ENCODE data around the gene TRAFD1. TPM values are rescaled to one million over a fixed set of nuclear protein-coding genes. Genes with fewer than 3 reads are reported as not detected.

TRAFD1 gene
- polyA plus RNA-seq, 1 donor from 2014 or later: 75.6 TPM

- no peak overlapping the region for H2AFZ ChIP-seq (ENCODE audit: low read depth, low read length)
- no peaks in the 10 kb centered on the region for H4K20me1 ChIP-seq (ENCODE audit: insufficient read depth)
- H3K27me3 ChIP-seq (ENCODE audit: insufficient read depth, low read depth, low read length): no peaks in the 10 kb centered on the region
- H3K4me3 ChIP-seq (ENCODE audit: low read length): peak overlapping the region; percentile 96
- H3K4me2 ChIP-seq (ENCODE audit: low read length): peak overlapping the region; percentile 49
- no peak overlapping the region for H3K9ac ChIP-seq (ENCODE audit: low read length)
- TF ChIP-seq TAF1 (IDR thresholded peaks at IDR 0.05; ENCODE audit: low read depth): no peak
- H3K79me2 ChIP-seq (replicated peaks; ENCODE audit: insufficient read depth, low read length): peaks cover 12% of the 10 kb centered on the region
- H3K9me2 ChIP-seq (ENCODE audit: insufficient read depth, low read length): no peaks in the 10 kb centered on the region
- H3F3A ChIP-seq (ENCODE audit: insufficient read depth, low read length, poor library complexity, severe bottlenecking): no peaks in the 10 kb centered on the region
- no peak overlapping the region for H3K27ac ChIP-seq (ENCODE audit: low read length)
- no peaks in the 10 kb centered on the region for H3K9me3 ChIP-seq (ENCODE audit: low read length)
- H3K36me3 ChIP-seq (ENCODE audit: insufficient read depth, low read length): no peaks in the 10 kb centered on the region
Measured at GRCh38 chr12:112124918-112125249, 476 bp upstream of the TRAFD1 start.

- Histone ChIP-seq H3K4me3 (ENCODE audit: low read length) (peak overlapping the region; percentile 96), H3K27me3 (ENCODE audit: insufficient read depth, low read depth, low read length) (no peaks in the 10 kb centered on the region), H3K27ac (ENCODE audit: low read length) (peak overlapping the region; percentile 93), H3K9me2 (ENCODE audit: insufficient read depth, low read length) (no peaks in the 10 kb centered on the region), H3K36me3 (ENCODE audit: insufficient read depth, low read length) (no peaks in the 10 kb centered on the region), H3K4me2 (ENCODE audit: low read length) (peak overlapping the region; percentile 88), H3K9ac (ENCODE audit: low read length) (peak overlapping the region; percentile 93), H3K9me3 (ENCODE audit: low read length) (no peaks in the 10 kb centered on the region), H3F3A (ENCODE audit: insufficient read depth, low read length, poor library complexity, severe bottlenecking) (no peaks in the 10 kb centered on the region), H4K20me1 (ENCODE audit: insufficient read depth) (no peaks in the 10 kb centered on the region), H3K79me2 (replicated peaks; ENCODE audit: insufficient read depth, low read length) (peaks cover 12% of the 10 kb centered on the region), H2AFZ (ENCODE audit: low read depth, low read length) (peak overlapping the region; percentile 95)
- TF ChIP-seq TAF1 (IDR thresholded peaks at IDR 0.05; ENCODE audit: low read depth): no peak
- TF ChIP-seq EP300 (conservative IDR thresholded peaks at IDR 0.05; ENCODE audit: poor library complexity, severe bottlenecking): no peak
- TF ChIP-seq RAD21 (conservative IDR thresholded peaks at IDR 0.05): no peak
- no peak for TF ChIP-seq MXI1 (conservative IDR thresholded peaks at IDR 0.05; ENCODE audit: poor library complexity, severe bottlenecking)
- TF ChIP-seq POLR2AphosphoS5 (IDR thresholded peaks at IDR 0.05): no peak
- TF ChIP-seq EZH2 (IDR thresholded peaks at IDR 0.05; ENCODE audit: borderline replicate concordance, insufficient read depth, low read length, poor library complexity, severe bottlenecking): no peak
- no peak for TF ChIP-seq REST (IDR thresholded peaks at IDR 0.05; ENCODE audit: borderline replicate concordance)
- no peak for TF ChIP-seq SMC3 (conservative IDR thresholded peaks at IDR 0.05; ENCODE audit: poor library complexity)
- TF ChIP-seq, protein P1, sequence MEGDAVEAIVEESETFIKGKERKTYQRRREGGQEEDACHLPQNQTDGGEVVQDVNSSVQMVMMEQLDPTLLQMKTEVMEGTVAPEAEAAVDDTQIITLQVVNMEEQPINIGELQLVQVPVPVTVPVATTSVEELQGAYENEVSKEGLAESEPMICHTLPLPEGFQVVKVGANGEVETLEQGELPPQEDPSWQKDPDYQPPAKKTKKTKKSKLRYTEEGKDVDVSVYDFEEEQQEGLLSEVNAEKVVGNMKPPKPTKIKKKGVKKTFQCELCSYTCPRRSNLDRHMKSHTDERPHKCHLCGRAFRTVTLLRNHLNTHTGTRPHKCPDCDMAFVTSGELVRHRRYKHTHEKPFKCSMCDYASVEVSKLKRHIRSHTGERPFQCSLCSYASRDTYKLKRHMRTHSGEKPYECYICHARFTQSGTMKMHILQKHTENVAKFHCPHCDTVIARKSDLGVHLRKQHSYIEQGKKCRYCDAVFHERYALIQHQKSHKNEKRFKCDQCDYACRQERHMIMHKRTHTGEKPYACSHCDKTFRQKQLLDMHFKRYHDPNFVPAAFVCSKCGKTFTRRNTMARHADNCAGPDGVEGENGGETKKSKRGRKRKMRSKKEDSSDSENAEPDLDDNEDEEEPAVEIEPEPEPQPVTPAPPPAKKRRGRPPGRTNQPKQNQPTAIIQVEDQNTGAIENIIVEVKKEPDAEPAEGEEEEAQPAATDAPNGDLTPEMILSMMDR (IDR thresholded peaks at IDR 0.05; ENCODE audit: poor library complexity, severe bottlenecking): no peak
Measured at GRCh38 chr12:112126000-112126438, 659 bp downstream of the TRAFD1 start.

DNA sequence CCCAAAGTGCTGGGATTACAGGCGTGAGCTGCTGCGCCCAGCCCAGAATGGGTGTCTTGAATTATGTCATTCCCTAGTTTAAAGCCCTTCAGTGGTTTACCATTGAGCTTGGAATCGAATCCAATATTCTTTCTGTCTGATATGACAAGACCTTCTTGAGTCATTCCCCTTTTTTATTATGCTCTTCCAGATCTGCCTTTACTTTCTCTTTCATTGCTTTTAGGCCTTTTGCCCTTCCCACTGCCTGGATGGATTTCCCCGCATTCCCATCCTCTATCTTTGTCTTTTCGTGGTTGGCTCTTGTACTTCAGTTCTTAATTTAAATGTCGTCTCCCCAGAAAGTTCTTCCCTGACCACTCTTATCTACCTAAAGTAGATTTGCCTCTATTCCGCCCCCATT, 1.6 kb downstream of the TRAFD1 start:
- TF ChIP-seq EP300 (conservative IDR thresholded peaks at IDR 0.05; ENCODE audit: poor library complexity, severe bottlenecking): no peak
- Histone ChIP-seq H3K9ac (ENCODE audit: low read length) (no peak overlapping the region), H3K79me2 (replicated peaks; ENCODE audit: insufficient read depth, low read length) (peaks cover 14% of the 10 kb centered on the region), H3F3A (ENCODE audit: insufficient read depth, low read length, poor library complexity, severe bottlenecking) (no peaks in the 10 kb centered on the region), H3K4me2 (ENCODE audit: low read length) (no peak overlapping the region), H3K4me3 (ENCODE audit: low read length) (peak overlapping the region; percentile 96), H3K9me3 (ENCODE audit: low read length) (no peaks in the 10 kb centered on the region), H3K9me2 (ENCODE audit: insufficient read depth, low read length) (no peaks in the 10 kb centered on the region), H3K27ac (ENCODE audit: low read length) (no peak overlapping the region), H3K27me3 (ENCODE audit: insufficient read depth, low read depth, low read length) (no peaks in the 10 kb centered on the region), H2AFZ (ENCODE audit: low read depth, low read length) (no peak overlapping the region), H4K20me1 (ENCODE audit: insufficient read depth) (no peaks in the 10 kb centered on the region), H3K36me3 (ENCODE audit: insufficient read depth, low read length) (no peaks in the 10 kb centered on the region)
